Measurements from ENCODE around the gene SLC17A6.

SLC17A6 gene

DNA sequence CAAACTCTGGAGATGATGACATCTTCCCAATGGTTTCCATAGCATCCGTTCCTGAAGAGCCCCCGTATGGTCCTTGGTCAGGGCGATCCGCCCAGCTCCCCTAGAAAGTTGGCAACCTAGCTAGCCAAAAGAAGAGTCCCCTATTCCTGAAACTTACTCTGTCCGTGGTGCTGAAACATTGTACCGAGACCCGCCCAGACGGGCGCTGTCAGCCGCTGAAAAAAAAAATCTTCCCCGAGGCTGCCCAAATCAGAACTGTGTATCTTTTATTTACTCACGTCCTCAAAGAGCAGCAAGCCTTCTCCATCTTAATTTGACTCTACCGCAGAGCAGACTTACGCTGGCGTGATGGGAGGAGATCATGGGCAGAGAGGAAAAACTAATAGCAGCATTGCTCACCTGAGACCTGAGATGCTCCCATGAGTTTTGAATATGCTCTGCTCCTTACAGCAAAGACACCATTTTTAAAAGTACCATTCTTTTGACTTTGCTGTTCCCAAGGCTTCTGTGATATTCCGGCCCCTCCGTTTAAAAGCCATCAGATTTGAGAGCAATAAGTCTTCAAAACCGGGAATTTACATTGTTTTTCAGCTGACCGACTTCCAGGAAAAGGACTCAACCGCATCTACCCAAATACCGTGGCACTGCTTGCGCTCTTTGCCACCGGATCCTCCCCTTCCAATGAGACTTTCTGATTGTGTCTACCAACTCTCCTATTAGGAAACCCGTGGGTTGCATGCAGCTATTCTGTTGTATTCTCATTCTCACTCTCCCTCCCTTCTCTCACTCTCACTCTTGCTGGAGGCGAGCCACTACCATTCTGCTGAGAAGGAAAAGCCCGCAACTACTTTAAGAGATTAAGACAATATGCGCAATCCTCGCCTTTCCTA, at the start of gene SLC17A6:
Gene SLC17A6 (plus strand): TSS at position 786 of the 890 bp plus-strand sequence. CDS start 153 bp downstream, outside the sequence.
- no peak for DNase-seq (ENCODE audit: low spot score)

DNA sequence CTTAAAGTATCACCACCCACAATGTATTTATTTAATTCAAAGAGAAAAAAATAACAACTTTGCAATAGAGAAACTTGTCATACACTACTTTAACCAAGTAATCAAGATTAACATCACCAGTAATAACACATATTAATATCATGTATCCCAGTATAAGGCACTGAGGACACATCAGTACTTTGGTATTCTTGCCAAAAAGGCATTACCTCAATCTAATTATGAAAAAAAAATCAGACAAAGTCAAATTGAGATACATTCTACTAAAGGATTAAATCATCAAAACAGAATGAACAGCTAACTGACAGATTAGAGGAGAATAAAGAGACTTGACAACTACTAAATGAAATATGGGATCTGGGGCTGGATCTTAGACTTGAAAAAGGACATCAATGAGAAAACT, 35.8 kb upstream of the SLC17A6 start:
- DNase-seq (ENCODE audit: low spot score), result no peak

GRCh38 chr11:22304337-22304961, 33.7 kb upstream of the SLC17A6 start:
- DNase-seq (ENCODE audit: low spot score), result no peak

GRCh38 chr11:22317656-22318055, 20.5 kb upstream of the SLC17A6 start:
- no peak for DNase-seq (ENCODE audit: low spot score)

DNA sequence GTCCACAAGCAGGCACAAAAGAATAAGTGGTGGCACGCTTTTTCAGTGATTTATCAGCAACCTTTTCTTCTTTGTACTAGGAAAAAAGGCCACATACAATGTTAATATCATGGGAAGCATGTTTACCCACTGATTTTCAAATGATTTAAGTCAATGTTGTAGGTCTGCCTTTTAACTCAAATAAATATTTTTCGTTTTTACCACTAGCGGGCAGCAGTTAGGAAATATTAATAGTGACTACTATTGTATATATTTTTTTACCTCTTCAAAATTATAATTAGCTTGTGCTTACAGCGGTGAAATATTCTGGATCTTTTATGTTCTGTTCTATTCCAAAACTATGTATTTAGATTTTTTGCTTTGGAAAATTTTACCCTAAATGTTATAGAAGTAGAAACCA, 6.4 kb upstream of the SLC17A6 start:
- no peak for DNase-seq (ENCODE audit: low spot score)

DNA sequence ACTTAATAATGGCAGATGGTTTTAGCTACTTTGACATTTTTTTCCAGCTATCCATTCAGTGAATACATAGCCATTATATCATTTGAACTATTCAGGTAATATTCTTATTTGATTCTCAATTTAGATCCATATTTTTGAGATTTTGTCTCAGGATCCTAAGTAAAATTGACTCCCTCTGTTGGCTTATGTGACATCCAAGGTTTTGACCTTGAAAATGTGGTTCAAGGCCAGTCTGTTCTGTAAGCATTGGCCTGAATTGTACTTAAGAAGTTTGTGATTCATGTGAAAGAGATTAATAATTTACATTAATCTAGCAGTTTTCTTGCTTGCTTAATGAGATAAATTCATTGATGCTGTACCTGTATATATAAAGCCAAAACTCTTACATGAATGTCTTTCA, 1.6 kb upstream of the SLC17A6 start:
- DNase-seq (ENCODE audit: low spot score), result no peak

DNA sequence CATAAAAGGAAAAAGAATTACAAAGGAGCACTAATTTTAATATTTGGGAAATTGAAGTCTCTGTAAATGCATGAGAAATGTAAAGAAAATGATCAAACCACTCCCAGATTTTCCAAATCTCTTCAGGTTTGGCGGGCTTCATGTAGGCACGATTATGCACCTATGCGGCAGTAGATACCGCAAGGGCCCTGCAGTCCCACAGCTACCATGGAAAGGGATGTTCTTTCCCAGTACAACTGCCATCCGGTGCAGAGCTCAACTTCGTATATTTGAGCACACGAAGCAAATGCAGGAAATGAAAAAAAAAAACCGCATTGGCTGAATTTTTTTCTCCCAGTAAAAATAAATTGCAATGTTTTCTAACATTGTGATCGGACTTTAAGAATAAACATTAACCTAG, 1.4 kb downstream of the SLC17A6 start:
- DNase-seq (ENCODE audit: low spot score), result no peak

- no peak for DNase-seq (ENCODE audit: low spot score)
Observed at GRCh38 chr11:22340235-22340634, 2.1 kb downstream of the SLC17A6 start.

- DNase-seq (ENCODE audit: low spot score), result no peak
Observed at GRCh38 chr11:22340701-22341587, 2.8 kb downstream of the SLC17A6 start.

GRCh38 chr11:22341588-22341931, 3.4 kb downstream of the SLC17A6 start:
- no peak for DNase-seq (ENCODE audit: low spot score)

- no peak for DNase-seq (ENCODE audit: low spot score)
Observed at GRCh38 chr11:22342211-22343031, 4.2 kb downstream of the SLC17A6 start.

GRCh38 chr11:22343032-22343324, 4.8 kb downstream of the SLC17A6 start:
- no peak for DNase-seq (ENCODE audit: low spot score)

DNA sequence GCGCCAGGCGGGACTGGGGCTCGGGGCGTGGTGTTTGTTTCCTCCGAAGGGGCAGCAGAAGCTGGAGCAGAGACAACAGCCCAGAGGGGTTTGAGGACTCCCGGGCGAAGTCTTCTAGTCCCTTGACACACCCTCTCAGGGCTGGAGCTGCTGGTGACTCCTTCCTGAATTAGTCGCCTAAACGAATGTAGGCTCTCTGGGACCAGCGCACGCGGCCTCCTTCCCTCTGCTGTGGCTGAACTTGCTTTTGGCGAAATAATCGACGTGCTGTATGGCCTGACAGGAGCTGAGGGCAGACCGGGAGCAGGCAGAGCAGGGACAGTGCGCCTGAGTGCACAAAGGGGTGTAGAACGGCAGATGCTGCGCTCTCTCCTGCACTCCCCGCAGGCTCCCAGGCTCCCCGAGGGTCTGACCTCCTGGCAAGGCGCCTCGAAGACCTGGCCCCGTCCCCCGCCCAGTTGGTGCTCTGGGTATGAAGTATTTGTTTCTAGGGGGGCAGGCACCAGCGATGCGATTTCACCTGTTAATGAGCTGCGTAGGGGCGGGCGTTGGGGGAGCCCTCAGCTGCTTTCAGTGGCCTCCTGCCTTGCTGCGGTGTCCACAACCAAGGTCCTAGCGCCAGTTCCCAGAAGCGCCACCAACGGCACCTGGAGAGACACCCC, 5.3 kb downstream of the SLC17A6 start:
- no peak for DNase-seq (ENCODE audit: low spot score)

DNA sequence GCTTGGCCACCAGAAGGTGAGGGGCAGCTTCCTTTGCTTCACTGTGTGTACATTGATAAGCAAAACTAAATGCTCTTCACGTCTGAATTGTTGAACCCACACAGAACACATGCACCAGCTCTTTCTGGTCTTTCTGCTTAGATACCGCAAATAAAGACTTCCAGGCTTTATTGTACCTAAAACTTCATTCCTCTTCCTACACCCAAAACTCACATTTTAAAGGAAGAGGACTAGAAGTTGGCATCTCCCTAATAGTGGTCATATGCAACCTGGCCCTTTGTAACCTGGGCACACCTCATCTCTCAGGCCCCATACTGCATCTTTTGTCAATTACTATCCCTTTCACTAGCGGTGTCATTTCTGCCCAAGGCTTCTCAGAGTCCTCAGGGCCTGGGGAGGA, 5.9 kb downstream of the SLC17A6 start:
- DNase-seq (ENCODE audit: low spot score), result no peak

- no peak for DNase-seq (ENCODE audit: low spot score)
Observed at GRCh38 chr11:22346282-22346681, 8.1 kb downstream of the SLC17A6 start.

DNA sequence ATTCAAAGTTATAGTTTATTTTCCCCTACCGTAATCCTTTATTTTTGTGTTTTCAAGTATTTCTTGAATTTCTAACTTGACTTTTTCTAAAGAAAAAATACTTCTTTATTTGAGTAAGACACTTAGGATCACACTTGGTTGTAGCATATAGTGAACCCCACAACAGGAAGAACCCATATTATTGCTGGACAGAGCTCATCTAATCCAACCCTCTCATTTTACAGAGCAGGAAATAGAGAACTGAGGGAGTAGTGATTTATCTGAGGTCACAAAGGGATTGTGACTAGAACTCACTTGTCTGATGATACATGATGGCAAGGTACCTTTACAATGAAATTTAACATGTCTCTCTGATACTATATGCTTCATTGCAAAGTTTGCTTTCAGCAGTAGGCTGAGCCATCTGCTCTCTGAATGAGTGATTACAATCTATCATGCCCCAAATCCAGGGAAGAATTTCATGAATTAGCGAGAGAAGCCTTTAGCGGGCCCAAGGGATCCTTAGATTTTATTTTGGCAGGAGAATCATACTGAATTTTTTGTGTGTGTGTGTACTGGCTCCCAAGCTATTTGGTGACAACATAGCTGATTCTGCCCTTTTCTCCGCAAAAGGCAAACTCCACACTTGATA, 9.8 kb downstream of the SLC17A6 start:
- no peak for DNase-seq (ENCODE audit: low spot score)

- DNase-seq (ENCODE audit: low spot score), result no peak
Observed at GRCh38 chr11:22349491-22349890, 11.3 kb downstream of the SLC17A6 start.

DNA sequence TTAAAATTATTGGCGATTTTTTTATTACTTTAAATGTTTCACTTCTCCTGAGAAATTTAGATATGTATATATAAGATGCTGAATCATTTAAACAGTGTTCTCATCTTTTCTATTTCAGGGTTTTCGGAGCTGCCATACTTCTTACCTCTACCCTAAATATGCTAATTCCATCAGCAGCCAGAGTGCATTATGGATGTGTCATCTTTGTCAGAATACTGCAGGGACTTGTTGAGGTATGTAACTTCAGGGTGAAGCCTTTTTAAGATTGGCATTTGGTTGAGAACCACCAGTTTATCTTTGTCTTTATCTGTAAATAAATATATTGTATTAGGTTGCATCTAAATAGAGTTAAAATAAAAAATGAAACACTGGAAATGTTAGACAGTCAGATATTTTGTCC, 21.1 kb downstream of the SLC17A6 start:
- no peak for DNase-seq (ENCODE audit: low spot score)

GRCh38 chr11:22371160-22371559, 33.0 kb downstream of the SLC17A6 start:
- no peak for DNase-seq (ENCODE audit: low spot score)

- no peak for DNase-seq (ENCODE audit: low spot score)
Observed at GRCh38 chr11:22387126-22387525, 48.9 kb downstream of the SLC17A6 start.
